Lower lobe of right lung (tissue), 2 donors: ENCODE results near the gene PLEKHM3. TPM values are rescaled to one million over a fixed set of nuclear protein-coding genes. Genes with fewer than 3 reads are reported as not detected.
A peak's percentile ranks its signal among the peaks of the same experiment; 100 is the strongest.

ENCODE experiments used
- ATAC-seq, 2 donors: fragments of 200-7000 bp; cut with Tn5 transposase; one replicate each; pipeline ENCODE4 v1.9.1; 2020 to 2022; ENCODE audit warnings: mild to moderate bottlenecking in 2 of 2, moderate library complexity in 2 of 2
- DNase-seq: peaks from one replicate; pipeline ENCODE4 v3.0.0-alpha.2; 2020
- H3K27ac ChIP-seq: fragments of 200-600 bp; one replicate; pipeline ENCODE4 v1.8.0; 2022
- H3K27me3 ChIP-seq: fragments of 200-600 bp; one replicate; pipeline ENCODE4 v1.8.0; 2022; ENCODE audit warnings: low read depth
- H3K36me3 ChIP-seq: fragments of 200-600 bp; one replicate; pipeline ENCODE4 v1.8.0; 2022; ENCODE audit warnings: mild to moderate bottlenecking
- H3K4me1 ChIP-seq: fragments of 200-600 bp; one replicate; pipeline ENCODE4 v1.8.0; 2022
- H3K4me3 ChIP-seq: fragments of 200-600 bp; one replicate; pipeline ENCODE4 v1.8.0; 2022; ENCODE audit warnings: mild to moderate bottlenecking
- H3K9me3 ChIP-seq: fragments of 200-600 bp; one replicate; pipeline ENCODE4 v1.8.0; 2022
- CTCF ChIP-seq: fragments of 200-600 bp; IDR thresholded peaks from one replicate; pipeline ENCODE4 v1.8.0; 2022; ENCODE audit warnings: antibody characterized with exemption, mild to moderate bottlenecking
- intact Hi-C: fragments of 100-400 bp; cut with DNase I; formaldehyde crosslinking; loops from one replicate; pipeline ENCODE4 v1.11.0; 2022
- total RNA-seq: library from RNA; stranded (reverse); fragmentation: NEBNext Ultra II Directional; extraction: Animal tissue kit (Norgen Biotek cat#: 25700); gene quantifications from one replicate; pipeline ENCODE4 v1.2.1, GENCODE V29; 2021
- donor health status: DM: no; HTN: yes; CAD: no; lungs with severe emphysema.

PLEKHM3 gene
- total RNA-seq, 1 donor from 2014 or later: 25.8 TPM

- peak; percentile 86 to 94 for ATAC-seq
- TF ChIP-seq CTCF: no peak
- H3K27ac ChIP-seq: peak overlapping the region; percentile 28
- H3K27me3 ChIP-seq: no peaks in the 10 kb centered on the region
- intact Hi-C loops: no loop called here
- H3K9me3 ChIP-seq: no peaks in the 10 kb centered on the region
- peaks cover 10% of the 10 kb centered on the region for H3K4me1 ChIP-seq
- DNase-seq: no peak
- peaks cover 3% of the 10 kb centered on the region for H3K36me3 ChIP-seq
- H3K4me3 ChIP-seq: no peak overlapping the region
These were observed 155.2 kb downstream of the PLEKHM3 start for GRCh38 chr2:207869784-207870778.

- peaks cover 10% of the 10 kb centered on the region for H3K4me1 ChIP-seq
- ATAC-seq (no peak), DNase-seq (no peak)
- H3K9me3 ChIP-seq: no peaks in the 10 kb centered on the region
- H3K27ac ChIP-seq: no peak overlapping the region
- intact Hi-C loops: no loop called here
- H3K36me3 ChIP-seq: peaks cover 3% of the 10 kb centered on the region
- no peak overlapping the region for H3K4me3 ChIP-seq
- no peaks in the 10 kb centered on the region for H3K27me3 ChIP-seq
- TF ChIP-seq CTCF: no peak
These were observed 156.3 kb downstream of the PLEKHM3 start for GRCh38 chr2:207868855-207869596.

- TF ChIP-seq CTCF: no peak
- no peak overlapping the region for H3K27ac ChIP-seq
- H3K36me3 ChIP-seq: peaks cover 3% of the 10 kb centered on the region
- no peaks in the 10 kb centered on the region for H3K9me3 ChIP-seq
- H3K27me3 ChIP-seq: no peaks in the 10 kb centered on the region
- peaks cover 10% of the 10 kb centered on the region for H3K4me1 ChIP-seq
- intact Hi-C loops: no loop called here
- no peak for DNase-seq
- H3K4me3 ChIP-seq: no peak overlapping the region
- ATAC-seq: no peak
These were observed 157.4 kb downstream of the PLEKHM3 start for GRCh38 chr2:207867905-207868304.

GRCh38 chr2:207867056-207867455 lies 158.3 kb downstream of the PLEKHM3 start:
- no peak for ATAC-seq
- TF ChIP-seq CTCF: no peak
- H3K27me3 ChIP-seq: no peaks in the 10 kb centered on the region
- peaks cover 10% of the 10 kb centered on the region for H3K4me1 ChIP-seq
- no peak for DNase-seq
- H3K27ac ChIP-seq: no peak overlapping the region
- H3K9me3 ChIP-seq: no peaks in the 10 kb centered on the region
- peaks cover 3% of the 10 kb centered on the region for H3K36me3 ChIP-seq
- intact Hi-C loops: no loop called here
- H3K4me3 ChIP-seq: no peak overlapping the region

GRCh38 chr2:207865210-207865609 lies 160.1 kb downstream of the PLEKHM3 start:
- peaks cover 10% of the 10 kb centered on the region for H3K4me1 ChIP-seq

More at GRCh38 chr2:207865210-207865609, 160.1 kb downstream of the PLEKHM3 start:
- Histone ChIP-seq H3K4me3 (no peak overlapping the region), H3K27me3 (no peaks in the 10 kb centered on the region), H3K27ac (no peak overlapping the region), H3K36me3 (peaks cover 3% of the 10 kb centered on the region), H3K9me3 (no peaks in the 10 kb centered on the region)
- intact Hi-C loops: no loop called here
- ATAC-seq (no peak), DNase-seq (no peak)
- no peak for TF ChIP-seq CTCF
